H9 (cell line): Measurements from ENCODE around the gene UBE2G1. TPM values are rescaled to one million over a fixed set of nuclear protein-coding genes. Genes with fewer than 3 reads are reported as not detected.
A peak's percentile ranks its signal among the peaks of the same experiment; 100 is the strongest.

Source experiments
- DNase-seq: peaks from one replicate; pipeline ENCODE4 v3.0.0-alpha.2; 2017
- H2AFZ ChIP-seq: one replicate; pipeline ENCODE4 v1.6.1; 2013; ENCODE audit warnings: mild to moderate bottlenecking, low read length, control low read depth, moderate library complexity
- H2AK5ac ChIP-seq: 2 replicates; pipeline ENCODE4 v1.6.1; 2013; ENCODE audit warnings: low read length, control low read depth, mixed read lengths; ENCODE audit not compliant: insufficient read length
- H2BK120ac ChIP-seq: one replicate; pipeline ENCODE4 v1.6.1; 2013; ENCODE audit warnings: low read depth, mild to moderate bottlenecking, low read length, control low read depth, inconsistent platforms; ENCODE audit not compliant: poor library complexity, severe bottlenecking
- H2BK12ac ChIP-seq: 2 replicates; pipeline ENCODE4 v1.6.1; 2013; ENCODE audit warnings: low read length, control low read depth, mixed read lengths, low read depth; ENCODE audit not compliant: insufficient read length
- H2BK15ac ChIP-seq: 2 replicates; pipeline ENCODE4 v1.6.1; 2013; ENCODE audit warnings: low read depth, low read length, control low read depth
- H2BK20ac ChIP-seq: one replicate; pipeline ENCODE4 v1.6.1; 2013; ENCODE audit warnings: low read depth, mild to moderate bottlenecking, low read length, control low read depth, inconsistent platforms; ENCODE audit not compliant: poor library complexity, severe bottlenecking
- H2BK5ac ChIP-seq: 2 replicates; pipeline ENCODE4 v1.6.1; 2013; ENCODE audit warnings: low read length, control low read depth, mixed read lengths; ENCODE audit not compliant: insufficient read length
- H3K14ac ChIP-seq: 2 replicates; pipeline ENCODE4 v1.6.1; 2013; ENCODE audit warnings: low read length, control low read depth; ENCODE audit not compliant: insufficient read depth
- H3K18ac ChIP-seq: 2 replicates; pipeline ENCODE4 v1.6.1; 2013; ENCODE audit warnings: low read depth, mild to moderate bottlenecking, mixed read lengths, low read length, control low read depth; ENCODE audit not compliant: insufficient read length
- H3K23ac ChIP-seq: 2 replicates; pipeline ENCODE4 v1.6.1; 2013; ENCODE audit warnings: low read length, control low read depth, mixed read lengths, low read depth; ENCODE audit not compliant: insufficient read length
- H3K23me2 ChIP-seq: 2 replicates; pipeline ENCODE4 v1.6.1; 2013; ENCODE audit warnings: low read depth, mild to moderate bottlenecking, mixed read lengths, low read length, control low read depth; ENCODE audit not compliant: insufficient read length, poor library complexity, severe bottlenecking
- H3K27ac ChIP-seq: 2 replicates; pipeline ENCODE4 v1.5.1; 2013; ENCODE audit warnings: low read length, control low read depth, mixed read lengths, low read depth; ENCODE audit not compliant: insufficient read length
- H3K27me3 ChIP-seq: 2 replicates; pipeline ENCODE4 v1.6.1; 2013; ENCODE audit warnings: low read length, control low read depth, inconsistent platforms; ENCODE audit not compliant: insufficient read depth
- H3K4ac ChIP-seq: 2 replicates; pipeline ENCODE4 v1.6.1; 2013; ENCODE audit warnings: low read depth, mild to moderate bottlenecking, control low read depth, inconsistent platforms, low read length, moderate library complexity
- H3K4me1 ChIP-seq: 2 replicates; pipeline ENCODE4 v1.6.1; 2013; ENCODE audit warnings: low read length, control low read depth, inconsistent platforms; ENCODE audit not compliant: insufficient read depth
- H3K4me2 ChIP-seq: 2 replicates; pipeline ENCODE4 v1.6.1; 2013; ENCODE audit warnings: low read length, control low read depth, mixed read lengths; ENCODE audit not compliant: insufficient read length, insufficient read depth
- H3K56ac ChIP-seq: 2 replicates; pipeline ENCODE4 v1.6.1; 2013; ENCODE audit warnings: low read depth, mild to moderate bottlenecking, mixed read lengths, low read length, control low read depth; ENCODE audit not compliant: insufficient read length
- H3K79me1 ChIP-seq: 2 replicates; pipeline ENCODE4 v1.6.1; 2013; ENCODE audit warnings: low read depth, mild to moderate bottlenecking, moderate library complexity, low read length, control low read depth, inconsistent platforms; ENCODE audit not compliant: insufficient read depth, poor library complexity, severe bottlenecking
- H3K79me2 ChIP-seq: 2 replicates; pipeline ENCODE4 v1.6.1; 2013; ENCODE audit warnings: low read length, control low read depth, inconsistent platforms; ENCODE audit not compliant: insufficient read depth
- H3K9ac ChIP-seq: 2 replicates; pipeline ENCODE4 v1.6.1; 2013; ENCODE audit warnings: low read length, control low read depth, mixed read lengths; ENCODE audit not compliant: insufficient read length; ENCODE audit errors: extremely low read depth
- H3K9me3 ChIP-seq: one replicate; pipeline ENCODE4 v1.6.1; 2013; ENCODE audit warnings: low read depth, low read length, inconsistent platforms; ENCODE audit not compliant: control insufficient read depth
- H3T11ph ChIP-seq: one replicate; pipeline ENCODE4 v1.6.1; 2013; ENCODE audit warnings: mild to moderate bottlenecking, low read length, control low read depth, inconsistent platforms
- H4K20me1 ChIP-seq: one replicate; pipeline ENCODE4 v1.6.1; 2013; ENCODE audit not compliant: control insufficient read depth, insufficient read length, insufficient read depth
- H4K5ac ChIP-seq: 2 replicates; pipeline ENCODE4 v1.6.1; 2013; ENCODE audit warnings: low read depth, mild to moderate bottlenecking, mixed read lengths, low read length, control low read depth; ENCODE audit not compliant: insufficient read length
- H4K8ac ChIP-seq: replicated peaks from 2 replicates; pipeline ENCODE4 v1.6.1; 2013; ENCODE audit warnings: low read length, control low read depth, mixed read lengths, low read depth; ENCODE audit not compliant: insufficient read length
- H4K91ac ChIP-seq: 2 replicates; pipeline ENCODE4 v1.6.1; 2013; ENCODE audit warnings: low read depth, mild to moderate bottlenecking, moderate library complexity, mixed read lengths, low read length, control low read depth; ENCODE audit not compliant: insufficient read length
- H3K27ac Mint-ChIP-seq, 3 experiments: 2 replicates in 2 of 3; 3 replicates in 1 of 3; pipeline ENCODE4 v1.8.0; 2020 to 2021; ENCODE audit warnings: mixed read lengths in 3 of 3, mild to moderate bottlenecking in 1 of 3, moderate library complexity in 1 of 3
- H3K27me3 Mint-ChIP-seq: 2 replicates; pipeline ENCODE4 v1.8.0; 2021; ENCODE audit warnings: low read depth, mild to moderate bottlenecking, moderate library complexity, mixed read lengths
- H3K36me3 Mint-ChIP-seq, 3 experiments: 2 replicates in 2 of 3; 3 replicates in 1 of 3; pipeline ENCODE4 v1.8.0; 2020 to 2021; ENCODE audit warnings: low read depth in 3 of 3, mixed read lengths in 3 of 3; ENCODE audit not compliant: insufficient read depth in 1 of 3
- H3K4me1 Mint-ChIP-seq, 2 experiments: 2 replicates each; pipeline ENCODE4 v1.8.0; 2020; ENCODE audit warnings: mixed read lengths in 2 of 2
- H3K4me3 Mint-ChIP-seq, 2 experiments: 2 replicates in 1 of 2; 3 replicates in 1 of 2; pipeline ENCODE4 v1.8.0; 2020 to 2021; ENCODE audit warnings: mild to moderate bottlenecking in 2 of 2, mixed read lengths in 2 of 2, moderate library complexity in 1 of 2
- H3K9me3 Mint-ChIP-seq, 2 experiments: 2 replicates in 1 of 2; 3 replicates in 1 of 2; pipeline ENCODE4 v1.8.0; 2020; ENCODE audit warnings: mild to moderate bottlenecking in 2 of 2, mixed read lengths in 2 of 2, moderate library complexity in 1 of 2
- WGBS: extraction: QIAGEN DNeasy Blood & Tissue Kit; methylation state at CpG from one replicate; pipeline ENCODE4 v1.1.7; 2013; ENCODE audit warnings: missing lambda C conversion rate, low lambda C conversion rate, mixed read lengths; ENCODE audit not compliant: insufficient read length; ENCODE audit errors: extremely low coverage; 5-methylcytosine and 5-hydroxymethylcytosine counted together
- total RNA-seq: library from RNA; stranded (reverse); gene quantifications from 2 replicates; pipeline ENCODE4 v1.2.1, GENCODE V29; 2021
- TF ChIP-seq, protein P1 (sequence below): fragments of 200-600 bp; sonication (generic); conservative IDR thresholded peaks from 3 replicates; pipeline ENCODE4 v1.8.0; 2021; ENCODE audit warnings: antibody characterized with exemption, mild to moderate bottlenecking

The UBE2G1 gene
- total RNA-seq, 1 experiment from 2014 or later = 188 TPM

GRCh38 chr17:4232168-4232813, 134.2 kb downstream of the UBE2G1 start:
- Histone ChIP-seq H3K9ac (no peak overlapping the region), H3K4me2 (no peak overlapping the region), H3K18ac (no peak overlapping the region)

More at GRCh38 chr17:4232168-4232813, 134.2 kb downstream of the UBE2G1 start:
- Mint-ChIP-seq H3K4me3 (no peak overlapping the region), H3K9me3 (no peaks in the 10 kb centered on the region; a peak in 1 of 5 replicates), H3K36me3 (peaks cover 8 to 41% (median 37%) of the 10 kb centered on the region in 3 experiments; a peak in 6 of 7 replicates), H3K4me1 (peaks cover 0 to 10% of the 10 kb centered on the region in 2 experiments; a peak in 2 of 4 replicates), H3K27me3 (no peaks in the 10 kb centered on the region), H3K27ac (peak overlapping the region in 1 of 3 experiments; percentile 76; a peak in 2 of 7 replicates)
- no peaks in the 10 kb centered on the region for H4K20me1 ChIP-seq
- no peak overlapping the region for H2BK20ac ChIP-seq
- no peak overlapping the region for H4K91ac ChIP-seq
- no peak overlapping the region for H3K4ac ChIP-seq
- H3K79me2 ChIP-seq = no peaks in the 10 kb centered on the region
- no peak overlapping the region for H3K27ac ChIP-seq
- no peaks in the 10 kb centered on the region for H3K4me1 ChIP-seq
- no peaks in the 10 kb centered on the region for H3K79me1 ChIP-seq
- WGBS = no CpG with 5 or more reads among the region's 4 CpGs
- H3K23me2 ChIP-seq = no peaks in the 10 kb centered on the region
- no peak overlapping the region for H3T11ph ChIP-seq
- no peak overlapping the region for H2BK15ac ChIP-seq
- no peak overlapping the region for H4K5ac ChIP-seq
- no peak overlapping the region for H3K23ac ChIP-seq
- H2BK120ac ChIP-seq = no peak overlapping the region
- no peak overlapping the region for H2AFZ ChIP-seq
- no peak overlapping the region for H2BK5ac ChIP-seq
- TF ChIP-seq, protein P1, sequence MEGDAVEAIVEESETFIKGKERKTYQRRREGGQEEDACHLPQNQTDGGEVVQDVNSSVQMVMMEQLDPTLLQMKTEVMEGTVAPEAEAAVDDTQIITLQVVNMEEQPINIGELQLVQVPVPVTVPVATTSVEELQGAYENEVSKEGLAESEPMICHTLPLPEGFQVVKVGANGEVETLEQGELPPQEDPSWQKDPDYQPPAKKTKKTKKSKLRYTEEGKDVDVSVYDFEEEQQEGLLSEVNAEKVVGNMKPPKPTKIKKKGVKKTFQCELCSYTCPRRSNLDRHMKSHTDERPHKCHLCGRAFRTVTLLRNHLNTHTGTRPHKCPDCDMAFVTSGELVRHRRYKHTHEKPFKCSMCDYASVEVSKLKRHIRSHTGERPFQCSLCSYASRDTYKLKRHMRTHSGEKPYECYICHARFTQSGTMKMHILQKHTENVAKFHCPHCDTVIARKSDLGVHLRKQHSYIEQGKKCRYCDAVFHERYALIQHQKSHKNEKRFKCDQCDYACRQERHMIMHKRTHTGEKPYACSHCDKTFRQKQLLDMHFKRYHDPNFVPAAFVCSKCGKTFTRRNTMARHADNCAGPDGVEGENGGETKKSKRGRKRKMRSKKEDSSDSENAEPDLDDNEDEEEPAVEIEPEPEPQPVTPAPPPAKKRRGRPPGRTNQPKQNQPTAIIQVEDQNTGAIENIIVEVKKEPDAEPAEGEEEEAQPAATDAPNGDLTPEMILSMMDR = no peak
- H4K8ac ChIP-seq = no peak overlapping the region
- no peak overlapping the region for H3K56ac ChIP-seq
- H3K27me3 ChIP-seq = no peaks in the 10 kb centered on the region
- H3K14ac ChIP-seq = no peak overlapping the region
- DNase-seq = no peak
- H2BK12ac ChIP-seq = no peak overlapping the region
- no peak overlapping the region for H2AK5ac ChIP-seq
- no peaks in the 10 kb centered on the region for H3K9me3 ChIP-seq
